Left kidney (tissue), 8 donors: ENCODE measurements around the gene BOLA3. TPM values are rescaled to one million over a fixed set of nuclear protein-coding genes. Genes with fewer than 3 reads are reported as not detected.
"Not testable (repeated sequence)": the region's sequence is repeated elsewhere in the genome, so short reads cannot be mapped to it uniquely, and the experiment has no call there.

ENCODE experiments used
- DNase-seq: peaks from one replicate; pipeline ENCODE4 v3.0.0-alpha.2; 2013
- long read RNA-seq, 8 donors: transcript quantifications; one replicate each; lab custom pipeline, GENCODE V29; 2026
- polyA plus RNA-seq: library from polyadenylated mRNA; unstranded; fragments of 120-200 nt; gene quantifications from one replicate; pipeline ENCODE4 v1.2.1, GENCODE V29; 2013; ENCODE audit not compliant: insufficient read length

Gene BOLA3
- polyA plus RNA-seq = 25.8 TPM
- long read RNA-seq, donor 1, transcript BOLA3-202 (4 exons, 639 nt) = major isoform, 34 of 69 reads
- long read RNA-seq, donor 1, transcript BOLA3-201 (3 exons, 444 nt) = minor isoform, 24 of 69 reads
- long read RNA-seq, donor 1, partial matches to known transcripts = 5 of 69 reads
- long read RNA-seq, donor 1, other reads (novel, unspliced or antisense) = 0 of 69 reads
- long read RNA-seq, donor 2, transcript BOLA3-201 (3 exons, 444 nt) = major isoform, 15 of 34 reads
- long read RNA-seq, donor 2, transcript BOLA3-202 (4 exons, 639 nt) = major isoform, 15 of 34 reads
- long read RNA-seq, donor 2, partial matches to known transcripts = 0 of 34 reads
- long read RNA-seq, donor 2, other reads (novel, unspliced or antisense) = 0 of 34 reads
- long read RNA-seq, donor 3, transcript BOLA3-202 (4 exons, 639 nt) = major isoform, 18 of 32 reads
- long read RNA-seq, donor 3, transcript BOLA3-201 (3 exons, 444 nt) = minor isoform, 12 of 32 reads
- long read RNA-seq, donor 3, partial matches to known transcripts = 0 of 32 reads
- long read RNA-seq, donor 3, other reads (novel, unspliced or antisense) = 0 of 32 reads
- long read RNA-seq, donor 4, transcript BOLA3-201 (3 exons, 444 nt) = major isoform, 5 of 10 reads
- long read RNA-seq, donor 4, partial matches to known transcripts = 0 of 10 reads
- long read RNA-seq, donor 4, other reads (novel, unspliced or antisense) = 0 of 10 reads
- long read RNA-seq, donor 5, transcript BOLA3-204 (3 exons, 667 nt) = minor isoform, 7 of 78 reads
- long read RNA-seq, donor 5, transcript BOLA3-201 (3 exons, 444 nt) = major isoform, 37 of 78 reads
- long read RNA-seq, donor 5, transcript BOLA3-202 (4 exons, 639 nt) = minor isoform, 32 of 78 reads
- long read RNA-seq, donor 5, partial matches to known transcripts = 0 of 78 reads
- long read RNA-seq, donor 5, other reads (novel, unspliced or antisense) = 0 of 78 reads
- long read RNA-seq, donor 6, transcript BOLA3-202 (4 exons, 639 nt) = minor isoform, 20 of 55 reads
- long read RNA-seq, donor 6, transcript BOLA3-201 (3 exons, 444 nt) = major isoform, 30 of 55 reads
- long read RNA-seq, donor 6, partial matches to known transcripts = 0 of 55 reads
- long read RNA-seq, donor 6, other reads (novel, unspliced or antisense) = 0 of 55 reads
- long read RNA-seq, donor 7, transcript BOLA3-202 (4 exons, 639 nt) = major isoform, 33 of 64 reads
- long read RNA-seq, donor 7, transcript BOLA3-201 (3 exons, 444 nt) = minor isoform, 24 of 64 reads
- long read RNA-seq, donor 7, partial matches to known transcripts = 0 of 64 reads
- long read RNA-seq, donor 7, other reads (novel, unspliced or antisense) = 0 of 64 reads
- long read RNA-seq, donor 8, transcript BOLA3-201 (3 exons, 444 nt) = major isoform, 7 of 11 reads
- long read RNA-seq, donor 8, partial matches to known transcripts = 0 of 11 reads
- long read RNA-seq, donor 8, other reads (novel, unspliced or antisense) = 0 of 11 reads

DNA sequence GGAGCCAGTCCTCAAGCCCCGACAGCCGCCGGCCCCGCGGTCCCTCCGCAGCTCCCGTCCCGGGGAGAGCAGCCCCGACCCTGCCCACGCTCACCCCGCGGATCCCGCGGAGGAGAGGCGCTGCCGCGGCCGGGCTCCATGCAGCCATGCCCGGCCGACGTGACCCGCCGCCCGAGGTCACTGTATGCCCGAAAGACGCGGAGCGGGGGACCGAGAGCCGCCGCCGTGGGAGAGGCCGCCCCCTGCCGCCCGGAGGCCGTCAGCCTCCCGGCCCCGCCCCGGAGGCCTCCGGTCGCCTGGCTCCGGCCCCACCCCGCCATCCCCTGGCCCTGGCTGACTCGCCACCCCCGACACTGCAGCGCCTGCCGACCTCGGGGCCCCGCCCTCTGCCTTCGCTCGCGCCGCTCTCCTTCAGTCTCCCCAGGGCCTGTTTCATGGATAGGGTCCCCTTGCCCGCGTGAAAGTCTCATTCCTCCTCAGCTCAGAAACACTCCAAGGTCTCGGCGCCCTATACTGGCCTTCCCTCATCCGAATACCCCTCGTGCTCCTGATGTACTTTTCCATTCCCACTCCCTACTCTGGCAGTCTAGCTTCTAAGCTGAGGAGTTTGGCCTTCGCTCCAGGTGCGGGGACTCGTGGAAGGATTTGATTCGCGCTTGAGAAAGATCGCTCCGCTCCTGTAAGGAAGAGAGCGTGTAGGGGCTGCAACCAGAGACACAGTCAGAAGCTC is at the start of gene BOLA3:
Gene BOLA3 (minus strand): TSS at position 186 of the 730 bp plus-strand sequence. CDS start 38 bp downstream, at position 148.
- DNase-seq = peak; percentile 73

DNA sequence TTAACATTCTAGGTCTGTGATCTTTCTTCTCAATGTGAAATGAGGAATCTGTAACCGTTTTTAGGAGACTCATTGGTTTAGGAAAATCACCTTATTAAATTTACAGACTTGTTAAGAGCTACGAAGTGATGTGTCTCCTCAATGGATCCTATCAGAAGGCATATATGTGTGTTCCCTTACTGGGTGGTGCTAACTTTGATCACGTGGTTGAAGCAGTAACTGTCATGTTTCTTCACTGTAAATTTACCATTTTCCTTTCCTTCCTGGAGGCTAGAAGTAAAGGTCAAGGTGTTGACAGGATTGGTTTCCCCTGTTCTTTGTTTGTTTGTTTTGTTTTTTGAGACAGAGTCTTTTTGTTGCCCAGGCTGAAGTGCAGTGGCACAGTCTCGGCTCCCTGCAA is 49.3 kb upstream of the BOLA3 start:
- no peak for DNase-seq

DNA sequence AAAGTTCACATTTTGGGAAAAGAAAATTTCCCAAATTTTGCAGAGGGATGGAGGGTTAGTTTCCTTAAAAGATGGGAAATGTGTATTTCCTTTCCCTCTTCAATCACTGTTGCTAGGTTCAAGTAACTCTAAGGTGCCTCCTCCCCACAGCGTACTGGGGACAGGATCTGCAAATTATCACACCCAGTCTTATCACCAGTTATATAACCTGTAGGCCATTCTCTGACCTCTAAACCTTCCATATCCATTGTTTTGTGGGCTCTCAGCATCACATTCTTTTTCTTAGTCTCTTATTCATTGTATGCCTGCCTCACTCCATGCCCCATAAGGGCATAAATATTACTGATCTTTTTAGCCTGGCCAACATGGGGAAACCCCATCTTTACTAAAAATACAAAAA is 47.1 kb upstream of the BOLA3 start:
- no peak for DNase-seq

GRCh38 chr2:74191596-74192380 is 44.1 kb upstream of the BOLA3 start:
- DNase-seq = no peak

- DNase-seq = no peak
Measured at GRCh38 chr2:74188696-74189095, 41.0 kb upstream of the BOLA3 start.

GRCh38 chr2:74188018-74188601 is 40.4 kb upstream of the BOLA3 start:
- DNase-seq = no peak

GRCh38 chr2:74186706-74187105 is 39.0 kb upstream of the BOLA3 start:
- DNase-seq = not testable (repeated sequence)

GRCh38 chr2:74186038-74186437 is 38.3 kb upstream of the BOLA3 start:
- DNase-seq = no peak

GRCh38 chr2:74183878-74184277 is 36.2 kb upstream of the BOLA3 start:
- DNase-seq = no peak

DNA sequence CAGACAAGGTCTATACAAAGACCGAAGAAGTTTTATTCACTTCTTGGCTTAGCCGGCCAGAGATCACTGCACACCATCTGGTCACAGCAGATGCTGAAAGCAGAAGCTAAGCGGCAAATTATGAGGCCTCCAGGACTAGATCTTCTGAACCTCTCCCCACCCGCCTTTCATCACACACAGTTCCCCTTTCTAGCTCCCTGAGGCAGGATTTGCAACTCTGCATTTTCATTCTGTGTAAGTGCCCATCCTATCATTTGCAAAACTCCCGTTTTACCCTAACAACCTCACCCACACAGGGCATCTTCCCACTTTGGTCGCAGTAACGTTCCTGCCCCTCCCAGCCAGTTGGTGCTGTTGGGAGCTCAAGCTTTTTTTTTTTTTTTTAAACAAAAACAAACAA is 34.0 kb upstream of the BOLA3 start:
- no peak for DNase-seq

DNA sequence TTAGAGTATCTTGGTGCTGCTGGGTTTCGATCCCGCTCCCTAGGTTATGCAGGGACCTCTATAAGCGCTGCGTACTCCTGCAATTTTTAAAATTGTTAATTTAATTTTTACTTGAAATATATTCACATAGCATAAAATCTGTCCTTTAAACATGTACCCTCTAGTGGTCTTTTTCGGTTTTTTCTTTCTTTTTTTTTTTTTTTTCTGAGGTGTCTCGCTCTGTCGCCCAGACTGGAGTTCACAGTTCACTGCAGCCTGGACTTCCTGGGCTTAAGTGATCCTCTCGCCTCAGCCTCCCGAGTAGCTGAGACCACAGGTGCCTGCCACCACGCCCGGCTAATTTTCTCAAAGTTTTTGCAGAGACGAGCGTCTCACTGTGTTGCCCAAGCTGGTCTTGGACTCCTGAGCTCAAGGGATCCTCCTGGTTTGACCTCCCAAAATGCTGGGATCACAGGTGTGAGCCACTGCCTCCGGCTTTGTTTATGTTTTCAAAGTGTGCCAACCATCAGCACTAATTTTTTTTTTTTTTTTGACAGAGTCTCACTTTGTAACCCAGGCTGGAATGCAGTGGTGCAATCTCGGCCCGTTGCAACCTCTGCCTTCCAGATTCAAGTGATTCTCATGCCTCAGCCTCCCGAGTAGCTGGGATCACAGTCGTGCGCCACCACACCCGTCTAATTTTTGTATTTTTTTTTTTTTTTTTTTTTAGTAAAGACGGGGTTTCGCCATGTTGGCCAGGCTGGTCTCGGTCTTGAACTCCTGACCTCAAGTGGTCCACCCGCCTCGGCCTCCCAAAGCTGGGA is 31.6 kb upstream of the BOLA3 start:
- no peak for DNase-seq

GRCh38 chr2:74178211-74179062 is 30.7 kb upstream of the BOLA3 start, which contains the start of gene MOB1A:
Gene MOB1A (minus strand): TSS chr2:74178879. CDS start chr2:74178674, 205 bp downstream.
- DNase-seq = peak; percentile 99

GRCh38 chr2:74177696-74178095 is 30.0 kb upstream of the BOLA3 start:
- no peak for DNase-seq

DNA sequence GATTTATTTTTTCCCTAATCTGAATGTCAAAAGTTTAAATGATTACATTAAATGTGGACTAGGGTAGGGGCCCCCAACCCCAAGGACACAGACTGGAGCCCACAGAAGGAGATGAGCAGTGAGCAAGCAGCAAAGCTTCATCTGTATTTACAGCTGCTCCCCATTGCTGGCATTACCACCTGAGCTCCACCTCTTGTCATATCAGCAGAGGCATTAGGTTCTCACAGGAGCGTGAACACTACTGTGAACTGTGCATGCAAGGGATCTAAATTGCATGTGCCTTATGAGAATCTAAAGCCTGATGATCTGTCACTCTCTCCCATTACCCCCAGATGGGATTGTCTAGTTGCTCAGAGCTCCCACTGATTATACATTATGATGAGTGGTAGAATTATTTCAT is 27.2 kb upstream of the BOLA3 start:
- no peak for DNase-seq

DNA sequence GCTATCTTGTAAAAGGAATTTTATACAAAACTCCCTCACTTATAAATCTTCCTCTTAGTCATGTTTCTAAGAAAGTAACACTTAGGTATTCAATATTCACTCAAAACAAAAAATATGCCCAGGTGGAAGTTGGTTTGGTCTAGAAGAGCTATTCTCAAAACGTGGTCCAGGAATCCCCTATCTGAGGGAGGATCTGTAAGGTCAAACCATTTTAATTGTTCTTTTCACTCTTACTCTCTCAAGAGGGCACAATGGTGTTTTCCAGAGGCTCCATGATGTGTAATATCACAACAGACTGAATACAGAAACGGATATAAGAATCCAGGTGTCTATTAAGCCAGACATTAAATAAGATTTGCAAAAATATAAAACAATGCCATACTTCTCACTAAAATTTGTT is 21.0 kb upstream of the BOLA3 start:
- no peak for DNase-seq

GRCh38 chr2:74164761-74165160 is 17.0 kb upstream of the BOLA3 start:
- no peak for DNase-seq

- no peak for DNase-seq
Measured at GRCh38 chr2:74162951-74163350, 15.2 kb upstream of the BOLA3 start.

DNA sequence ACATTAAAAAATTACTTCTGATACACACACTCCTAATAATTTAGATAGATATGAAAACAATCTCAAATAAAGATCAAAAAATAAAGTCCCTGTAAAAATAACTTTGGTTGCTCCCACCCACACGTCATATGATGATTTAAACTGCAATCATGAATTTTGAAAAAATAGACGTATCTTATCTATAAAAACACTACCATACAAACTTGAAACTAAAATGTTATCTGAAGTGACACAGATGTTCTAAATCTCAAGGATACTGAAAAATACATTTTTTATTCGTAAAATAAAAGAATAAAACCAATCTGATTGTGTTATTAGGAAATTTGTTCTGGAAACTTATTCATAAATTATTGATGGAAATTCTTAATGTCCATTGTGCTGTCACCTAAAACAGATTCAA is 8.1 kb upstream of the BOLA3 start:
- DNase-seq = no peak
